Measurements from ENCODE around the gene ZNF394. TPM values are rescaled to one million over a fixed set of nuclear protein-coding genes. Genes with fewer than 3 reads are reported as not detected.

Gene ZNF394
- polyA plus RNA-seq, 3 donors, result 35.7 to 57.7 (median 39.1) TPM

- no peak overlapping the region for H2AFZ ChIP-seq (ENCODE audit: insufficient read depth, low read depth, low read length, poor library complexity, severe bottlenecking)
- peaks cover 51 to 72% of the 10 kb centered on the region in 2 donors for H3K36me3 ChIP-seq (replicated peaks in 1 of 2; ENCODE audit: control insufficient read depth in 1 of 2, insufficient read depth in 2 of 2, low read length in 2 of 2)
- TF ChIP-seq CTCF (IDR thresholded peaks at IDR 0.05), result no peak
- H3K27ac Mint-ChIP-seq, result peak overlapping the region in 2 of 7 donors; percentile 28 to 35
- no peak overlapping the region for H3K4me3 Mint-ChIP-seq
- H3K27me3 Mint-ChIP-seq (ENCODE audit: low read depth in 3 of 3), result no peaks in the 10 kb centered on the region
- H3K9me3 ChIP-seq (replicated peaks in 1 of 2; ENCODE audit: control insufficient read depth in 1 of 2, insufficient read depth in 1 of 2, low read length in 2 of 2), result no peaks in the 10 kb centered on the region
- no peak for DNase-seq
- peaks cover 52 to 78% of the 10 kb centered on the region in 2 donors for H3K36me3 Mint-ChIP-seq
- H3K4me2 ChIP-seq (replicated peaks; ENCODE audit: extremely low read depth, low read length, poor library complexity, severe bottlenecking), result no peak overlapping the region
- H3K4me1 Mint-ChIP-seq, result peaks cover 12% of the 10 kb centered on the region
- no peaks in the 10 kb centered on the region for H3K9me3 Mint-ChIP-seq
- 95% methylated on average over 7 of the region's 11 CpGs for WGBS (ENCODE audit: insufficient coverage)
- intact Hi-C loops (cut with micrococcal nuclease), result no loop called here
- no peak overlapping the region for H3K9ac ChIP-seq (ENCODE audit: insufficient read depth, low read length, poor library complexity, severe bottlenecking)
- peaks cover 82% of the 10 kb centered on the region for H3K79me2 ChIP-seq (ENCODE audit: insufficient read depth, low read length)
- H4K20me1 ChIP-seq (ENCODE audit: insufficient read depth, low read length), result peaks cover 80% of the 10 kb centered on the region
- H3K27ac ChIP-seq (ENCODE audit: low read depth in 1 of 2, low read length in 2 of 2), result no peak overlapping the region
- no peaks in the 10 kb centered on the region for H3K27me3 ChIP-seq (ENCODE audit: control insufficient read depth in 2 of 2, insufficient read depth in 2 of 2, low read length in 2 of 2)
- H3K4me3 ChIP-seq (replicated peaks in 1 of 3; ENCODE audit: low read depth in 2 of 3, low read length in 3 of 3), result no peak overlapping the region
- H3K4me1 ChIP-seq (ENCODE audit: control insufficient read depth in 1 of 2, insufficient read depth in 2 of 2, low read length in 2 of 2), result peaks cover 8 to 14% of the 10 kb centered on the region in 2 donors
Measured at GRCh38 chr7:99460651-99461050, 39.4 kb downstream of the ZNF394 start.

GRCh38 chr7:99459087-99459486, 41.0 kb downstream of the ZNF394 start:
- DNase-seq, result peak in 1 of 3 donors; percentile 17
- Histone ChIP-seq H3K79me2 (ENCODE audit: insufficient read depth, low read length) (peaks cover 66% of the 10 kb centered on the region), H3K9ac (ENCODE audit: insufficient read depth, low read length, poor library complexity, severe bottlenecking) (no peak overlapping the region), H3K4me3 (replicated peaks in 1 of 3; ENCODE audit: low read depth in 2 of 3, low read length in 3 of 3) (no peak overlapping the region), H3K9me3 (replicated peaks in 1 of 2; ENCODE audit: control insufficient read depth in 1 of 2, insufficient read depth in 1 of 2, low read length in 2 of 2) (no peaks in the 10 kb centered on the region), H3K4me1 (ENCODE audit: control insufficient read depth in 1 of 2, insufficient read depth in 2 of 2, low read length in 2 of 2) (no peaks in the 10 kb centered on the region), H4K20me1 (ENCODE audit: insufficient read depth, low read length) (peaks cover 93% of the 10 kb centered on the region), H3K27me3 (ENCODE audit: control insufficient read depth in 2 of 2, insufficient read depth in 2 of 2, low read length in 2 of 2) (no peaks in the 10 kb centered on the region), H3K36me3 (replicated peaks in 1 of 2; ENCODE audit: control insufficient read depth in 1 of 2, insufficient read depth in 2 of 2, low read length in 2 of 2) (peaks cover 67 to 86% of the 10 kb centered on the region in 2 donors), H2AFZ (ENCODE audit: insufficient read depth, low read depth, low read length, poor library complexity, severe bottlenecking) (no peak overlapping the region), H3K4me2 (replicated peaks; ENCODE audit: extremely low read depth, low read length, poor library complexity, severe bottlenecking) (no peak overlapping the region), H3K27ac (ENCODE audit: low read depth in 1 of 2, low read length in 2 of 2) (no peak overlapping the region)
- WGBS (ENCODE audit: insufficient coverage), result 94% methylated on average over 6 of the region's 8 CpGs
- peaks cover 3% of the 10 kb centered on the region for H3K4me1 Mint-ChIP-seq
- TF ChIP-seq CTCF (IDR thresholded peaks at IDR 0.05), result peak; percentile 53
- intact Hi-C loops (cut with micrococcal nuclease), result no loop called here
- no peak overlapping the region for H3K4me3 Mint-ChIP-seq
- no peaks in the 10 kb centered on the region for H3K27me3 Mint-ChIP-seq (ENCODE audit: low read depth in 3 of 3)
- peaks cover 61 to 89% of the 10 kb centered on the region in 2 donors for H3K36me3 Mint-ChIP-seq
- no peaks in the 10 kb centered on the region for H3K9me3 Mint-ChIP-seq
- H3K27ac Mint-ChIP-seq, result peak overlapping the region in 2 of 7 donors; percentile 23 to 77

Measured in CD14-positive monocyte (primary cell).